GM10847 (cell line): Measurements from ENCODE around the gene FAM199X.

Source experiments
- POLR2A ChIP-seq: IDR thresholded peaks from 2 replicates; pipeline ENCODE4 v1.6.1; 2011; ENCODE audit not compliant: insufficient read length; ENCODE audit errors: extremely low read depth

FAM199X gene

GRCh38 chrX:104166735-104167436, 633 bp downstream of the FAM199X start:
- no peak for TF ChIP-seq POLR2A

DNA sequence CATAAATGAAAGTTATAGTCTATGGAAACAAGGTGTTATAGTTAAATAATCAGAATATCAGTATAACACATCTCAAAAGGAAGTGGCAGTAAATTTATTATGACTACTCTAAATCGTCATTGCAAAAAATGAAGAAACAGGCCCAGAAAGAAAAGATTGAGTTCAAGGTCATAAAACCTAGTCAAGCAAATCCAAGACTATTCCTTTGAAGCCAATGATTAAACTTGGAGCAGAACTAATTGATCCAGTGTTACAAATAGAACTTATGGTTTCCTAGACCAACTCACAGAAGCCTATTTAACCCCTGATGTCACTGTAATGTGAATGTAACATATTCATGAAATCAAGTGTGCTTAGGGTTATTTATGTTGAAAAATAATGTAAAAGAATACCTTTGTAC, 1.9 kb downstream of the FAM199X start:
- TF ChIP-seq POLR2A: no peak

DNA sequence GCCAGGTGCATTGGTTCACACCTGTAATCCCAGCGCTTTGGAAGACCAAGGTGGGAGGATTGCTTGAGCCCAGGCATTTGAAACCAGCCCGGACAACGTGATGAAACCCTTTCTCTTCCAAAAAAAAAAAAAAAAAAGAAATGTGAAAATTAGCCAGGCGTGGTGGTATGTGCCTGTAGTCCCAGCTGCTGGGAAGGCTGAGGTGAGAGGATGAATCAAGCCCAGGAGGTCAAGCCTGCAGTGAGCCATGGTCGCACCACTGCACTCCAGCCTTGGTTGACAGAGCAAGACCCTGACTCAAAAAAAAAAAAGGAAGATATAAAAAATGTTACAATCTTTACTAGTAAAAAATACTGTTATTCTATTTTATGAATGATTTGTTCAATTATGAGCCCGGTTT, 5.9 kb downstream of the FAM199X start:
- no peak for TF ChIP-seq POLR2A

DNA sequence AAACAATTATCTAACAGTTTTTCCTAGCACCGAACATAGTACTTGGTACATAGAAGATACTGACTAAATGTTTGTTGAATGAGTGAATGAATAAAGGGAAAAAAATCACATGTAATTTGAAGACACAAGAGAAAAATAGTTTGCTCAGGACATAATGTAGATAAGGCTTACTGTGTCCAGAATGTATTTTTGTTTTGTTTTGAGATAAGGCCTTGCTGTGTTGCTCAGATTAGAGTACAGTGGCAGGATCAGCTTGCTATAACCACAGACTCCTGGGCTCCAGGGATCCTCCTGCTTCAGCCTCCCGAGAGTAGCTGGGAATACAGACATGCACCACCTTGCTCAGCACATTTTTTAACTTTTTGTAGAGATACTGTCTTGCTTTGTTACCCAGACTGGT, 6.5 kb downstream of the FAM199X start:
- TF ChIP-seq POLR2A: no peak

DNA sequence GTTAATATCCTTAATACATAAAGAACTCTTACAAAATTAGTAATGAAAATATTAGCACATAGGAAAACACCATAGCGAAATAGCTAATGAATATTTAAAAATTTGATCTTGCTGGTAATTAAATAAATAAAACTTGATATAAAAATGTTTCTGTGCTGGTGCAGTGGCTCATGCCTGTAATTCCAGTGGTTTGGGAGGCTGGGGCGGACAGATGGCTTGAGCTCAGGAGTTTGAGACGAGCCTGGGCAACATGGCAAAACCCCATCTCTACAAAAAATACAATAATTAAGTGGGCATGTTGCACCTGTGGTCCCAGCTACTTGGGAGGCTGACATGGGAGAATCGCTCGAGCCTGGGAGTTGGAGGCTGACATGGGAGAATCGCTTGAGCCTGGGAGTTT, 7.6 kb downstream of the FAM199X start:
- no peak for TF ChIP-seq POLR2A

DNA sequence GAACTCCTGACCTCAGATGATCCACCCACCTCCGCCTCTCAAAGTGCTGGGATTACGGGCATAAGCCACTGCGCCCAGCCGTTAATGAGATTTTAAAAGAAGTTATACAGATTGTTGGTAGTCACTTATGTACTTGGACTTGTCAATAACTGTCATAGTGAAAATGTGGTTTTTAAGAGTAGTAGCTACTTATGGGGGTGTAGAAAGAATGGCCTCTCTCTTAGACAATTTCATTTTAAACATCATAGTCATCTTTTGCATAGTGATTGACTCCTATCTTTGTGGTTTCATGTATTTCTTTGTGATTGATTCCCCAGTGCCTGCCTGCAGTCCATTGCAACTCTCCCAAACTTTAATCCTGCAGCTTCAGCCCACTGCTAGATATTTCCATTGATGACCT, 17.4 kb downstream of the FAM199X start:
- TF ChIP-seq POLR2A: no peak

GRCh38 chrX:104187931-104188330, 21.7 kb downstream of the FAM199X start:
- no peak for TF ChIP-seq POLR2A

DNA sequence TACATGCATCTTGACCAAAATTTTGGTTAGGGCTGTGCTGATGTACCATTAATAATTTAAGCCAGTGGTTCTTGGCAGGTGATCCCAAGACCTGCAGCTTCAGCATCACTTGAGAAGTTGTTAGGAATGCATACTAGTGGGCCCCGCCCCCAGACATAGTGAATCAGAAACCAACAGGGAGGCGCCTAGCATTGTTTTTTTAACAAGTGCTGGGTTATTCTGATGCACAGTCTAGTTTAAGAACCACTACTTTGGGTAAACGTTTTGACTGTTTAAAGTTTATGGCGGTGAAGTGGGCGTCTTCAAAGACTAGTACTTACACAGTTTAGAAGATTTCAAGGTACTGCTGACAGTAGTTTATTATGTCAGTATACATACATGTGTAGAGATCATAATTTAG, 23.6 kb downstream of the FAM199X start:
- no peak for TF ChIP-seq POLR2A

GRCh38 chrX:104193485-104193884, 27.2 kb downstream of the FAM199X start:
- no peak for TF ChIP-seq POLR2A

- no peak for TF ChIP-seq POLR2A
Measured at GRCh38 chrX:104195013-104195412, 28.8 kb downstream of the FAM199X start.

DNA sequence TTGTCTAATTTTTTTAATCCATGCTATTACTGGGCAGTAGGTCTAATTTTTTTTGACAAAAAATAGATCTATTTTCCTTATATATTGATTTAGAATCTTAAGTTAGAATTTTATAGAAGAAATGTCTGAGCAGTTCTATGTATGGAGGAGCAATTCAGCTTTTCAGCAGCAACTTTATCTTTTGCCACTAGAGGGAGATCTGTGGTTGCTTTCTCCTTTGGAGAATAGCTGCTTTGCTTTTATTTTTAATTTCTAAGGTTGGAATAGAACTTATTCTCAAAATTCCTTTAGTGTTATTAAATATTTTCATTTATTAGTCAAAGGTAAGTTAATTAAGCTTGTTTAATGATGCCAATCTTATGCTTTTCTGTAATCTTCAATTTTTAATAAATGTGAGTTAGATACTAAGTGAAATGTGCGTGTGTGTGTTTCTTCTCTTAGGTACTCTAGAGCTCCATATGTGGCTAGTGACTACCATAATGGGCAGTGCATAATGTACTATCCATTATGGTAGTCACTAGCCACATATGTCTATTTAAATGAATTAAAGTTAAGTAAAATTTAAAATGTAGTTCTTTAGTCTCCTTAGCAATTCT, 29.3 kb downstream of the FAM199X start:
- no peak for TF ChIP-seq POLR2A

GRCh38 chrX:104205548-104205947, 39.3 kb downstream of the FAM199X start:
- TF ChIP-seq POLR2A: no peak

GRCh38 chrX:104211187-104211586, 44.9 kb downstream of the FAM199X start:
- no peak for TF ChIP-seq POLR2A
